Activated naive CD8-positive, alpha-beta T cell treated with anti-CD3 and anti-CD28 coated beads, Interleukin-2, amount 50 U/mL, for 24 hours (primary cell): ENCODE measurements around the gene SH3RF2.
"Not testable (repeated sequence)": the region's sequence is repeated elsewhere in the genome, so short reads cannot be mapped to it uniquely, and the experiment has no call there.

Experiments used
- ATAC-seq: fragments of 150-1000 bp; cut with Tn5 transposase; one replicate; pipeline ENCODE4 v1.10.0; 2021
- DNase-seq: peaks from one replicate; pipeline ENCODE4 v3.0.0; 2021
- H3K27ac Mint-ChIP-seq: one replicate; pipeline ENCODE4 v1.8.0; 2021; ENCODE audit warnings: mild to moderate bottlenecking, mixed read lengths
- H3K27me3 Mint-ChIP-seq: one replicate; pipeline ENCODE4 v1.8.0; 2021; ENCODE audit warnings: mixed read lengths
- H3K36me3 Mint-ChIP-seq: one replicate; pipeline ENCODE4 v1.8.0; 2021; ENCODE audit warnings: low read depth, mixed read lengths
- H3K4me1 Mint-ChIP-seq: one replicate; pipeline ENCODE4 v1.8.0; 2021; ENCODE audit warnings: mixed read lengths
- H3K4me3 Mint-ChIP-seq: one replicate; pipeline ENCODE4 v1.8.0; 2021; ENCODE audit warnings: mild to moderate bottlenecking, moderate library complexity, mixed read lengths
- H3K9me3 Mint-ChIP-seq: one replicate; pipeline ENCODE4 v1.8.0; 2021; ENCODE audit warnings: mixed read lengths

The SH3RF2 gene

DNA sequence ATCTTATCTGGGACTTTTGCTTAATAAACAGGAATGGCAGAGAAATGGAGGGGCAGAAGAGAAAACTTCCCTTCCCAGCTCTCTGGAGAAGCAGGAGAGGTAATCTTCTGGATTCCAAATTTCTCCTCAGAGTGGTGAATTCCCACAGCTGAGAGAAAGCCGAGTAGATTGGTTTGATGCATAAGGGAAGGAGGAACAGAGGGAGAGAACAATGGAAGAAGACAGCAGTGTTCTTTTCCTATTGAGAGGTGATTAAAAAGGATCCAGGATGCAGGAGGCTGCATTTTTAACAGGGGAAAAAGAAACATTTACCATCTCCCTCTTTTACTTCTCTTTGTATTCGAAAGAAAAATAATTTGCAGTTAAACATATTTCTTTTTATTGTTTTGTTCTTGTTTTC lies 13.1 kb downstream of the SH3RF2 start:
- peaks cover 24% of the 10 kb centered on the region for H3K27me3 Mint-ChIP-seq

GRCh38 chr5:145951071-145951470 lies 14.7 kb downstream of the SH3RF2 start:
- Mint-ChIP-seq H3K36me3 (no peaks in the 10 kb centered on the region), H3K4me3 (no peak overlapping the region), H3K9me3 (no peaks in the 10 kb centered on the region), H3K4me1 (peaks cover 14% of the 10 kb centered on the region), H3K27ac (no peak overlapping the region), H3K27me3 (peaks cover 20% of the 10 kb centered on the region)
- ATAC-seq (no peak), DNase-seq (no peak)

More for the DNA sequence above, 13.1 kb downstream of the SH3RF2 start:
- Mint-ChIP-seq H3K4me3 (no peak overlapping the region), H3K4me1 (peaks cover 20% of the 10 kb centered on the region), H3K9me3 (no peaks in the 10 kb centered on the region), H3K27ac (no peak overlapping the region), H3K36me3 (no peaks in the 10 kb centered on the region)
- DNase-seq (no peak), ATAC-seq (no peak)

- no peaks in the 10 kb centered on the region for H3K36me3 Mint-ChIP-seq
- peaks cover 20% of the 10 kb centered on the region for H3K27me3 Mint-ChIP-seq
- H3K9me3 Mint-ChIP-seq = no peaks in the 10 kb centered on the region
- no peak overlapping the region for H3K4me3 Mint-ChIP-seq
- no peaks in the 10 kb centered on the region for H3K4me1 Mint-ChIP-seq
- DNase-seq (no peak), ATAC-seq (no peak)
- H3K27ac Mint-ChIP-seq = no peak overlapping the region
These were observed 16.8 kb downstream of the SH3RF2 start for GRCh38 chr5:145953202-145953601.

GRCh38 chr5:145954140-145954539 lies 17.8 kb downstream of the SH3RF2 start:
- not testable (repeated sequence) for H3K36me3 Mint-ChIP-seq, H3K4me1 Mint-ChIP-seq, DNase-seq, H3K9me3 Mint-ChIP-seq, H3K27ac Mint-ChIP-seq, ATAC-seq, H3K4me3 Mint-ChIP-seq
- peaks cover 17% of the 10 kb centered on the region for H3K27me3 Mint-ChIP-seq

DNA sequence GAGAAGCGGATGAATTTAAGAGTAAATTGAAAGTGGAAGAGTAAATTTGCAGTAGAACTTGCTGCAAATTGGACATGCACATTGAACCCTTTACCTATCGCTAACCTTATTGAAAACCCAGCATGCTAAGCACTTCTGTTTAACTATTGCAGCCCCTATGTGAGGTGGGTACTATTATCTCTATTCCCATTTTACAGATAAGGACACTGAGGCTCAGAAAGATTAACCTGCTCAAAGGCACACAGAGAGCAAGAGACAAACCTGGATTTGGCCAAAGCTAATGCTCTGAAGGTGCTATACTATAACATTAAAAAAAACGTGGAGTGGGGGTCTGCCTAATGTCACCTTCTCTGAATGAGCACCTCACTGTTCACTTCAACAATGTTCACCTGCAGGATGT lies 21.0 kb downstream of the SH3RF2 start:
- Mint-ChIP-seq H3K4me3 (no peak overlapping the region), H3K27ac (no peak overlapping the region), H3K27me3 (peaks cover 5% of the 10 kb centered on the region), H3K36me3 (no peaks in the 10 kb centered on the region), H3K4me1 (peaks cover 10% of the 10 kb centered on the region), H3K9me3 (no peaks in the 10 kb centered on the region)
- DNase-seq (no peak), ATAC-seq (no peak)

DNA sequence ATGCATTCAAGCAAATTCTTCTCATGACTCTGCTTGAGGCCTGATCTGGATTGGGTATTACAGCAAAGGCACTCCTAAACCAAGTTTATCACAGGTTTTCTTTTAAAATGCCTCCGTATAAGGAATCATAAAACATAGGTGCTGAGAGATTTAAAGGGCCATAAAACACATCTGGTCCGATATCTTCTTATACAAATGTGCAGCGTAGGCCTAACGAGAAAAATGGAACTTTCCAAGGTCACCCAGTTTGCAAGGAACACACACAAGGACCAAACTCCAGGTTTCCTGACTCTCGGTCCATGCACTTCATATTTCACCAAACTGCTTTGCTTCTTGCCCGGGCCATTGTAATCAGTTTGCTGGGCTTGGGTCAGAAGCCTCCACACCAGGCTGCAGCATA lies 22.1 kb downstream of the SH3RF2 start:
- Mint-ChIP-seq H3K36me3 (no peaks in the 10 kb centered on the region), H3K9me3 (no peaks in the 10 kb centered on the region), H3K4me1 (peaks cover 10% of the 10 kb centered on the region), H3K27me3 (peaks cover 5% of the 10 kb centered on the region), H3K27ac (no peak overlapping the region), H3K4me3 (no peak overlapping the region)
- ATAC-seq (no peak), DNase-seq (no peak)

DNA sequence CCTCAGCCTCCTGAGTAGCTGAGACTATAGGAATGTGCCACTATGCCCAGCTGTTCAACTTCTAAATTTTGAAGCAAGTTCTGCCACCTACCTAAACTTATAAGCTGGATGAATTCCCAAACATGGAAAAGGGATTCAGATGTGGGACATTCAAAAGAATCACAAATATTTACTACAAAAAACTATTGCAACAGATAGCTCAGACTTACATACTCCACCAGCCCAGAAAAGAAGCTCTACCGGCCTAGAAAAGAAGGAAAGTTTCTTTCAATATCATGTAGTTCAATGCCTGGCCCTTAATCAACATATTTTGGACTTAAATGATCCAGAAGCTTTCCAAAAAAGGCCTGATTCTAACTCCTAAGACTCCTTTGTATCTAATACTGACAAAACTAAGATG lies 23.8 kb downstream of the SH3RF2 start:
- Mint-ChIP-seq H3K36me3 (no peaks in the 10 kb centered on the region), H3K9me3 (no peaks in the 10 kb centered on the region), H3K27ac (no peak overlapping the region), H3K4me1 (peaks cover 10% of the 10 kb centered on the region), H3K27me3 (peaks cover 2% of the 10 kb centered on the region), H3K4me3 (no peak overlapping the region)
- ATAC-seq = no peak
- DNase-seq = no peak

- Mint-ChIP-seq H3K9me3 (no peaks in the 10 kb centered on the region), H3K4me3 (no peak overlapping the region), H3K27ac (no peak overlapping the region), H3K36me3 (no peaks in the 10 kb centered on the region), H3K27me3 (no peaks in the 10 kb centered on the region), H3K4me1 (peaks cover 10% of the 10 kb centered on the region)
- ATAC-seq = no peak
- no peak for DNase-seq
These were observed 24.6 kb downstream of the SH3RF2 start for GRCh38 chr5:145960848-145961600.

DNA sequence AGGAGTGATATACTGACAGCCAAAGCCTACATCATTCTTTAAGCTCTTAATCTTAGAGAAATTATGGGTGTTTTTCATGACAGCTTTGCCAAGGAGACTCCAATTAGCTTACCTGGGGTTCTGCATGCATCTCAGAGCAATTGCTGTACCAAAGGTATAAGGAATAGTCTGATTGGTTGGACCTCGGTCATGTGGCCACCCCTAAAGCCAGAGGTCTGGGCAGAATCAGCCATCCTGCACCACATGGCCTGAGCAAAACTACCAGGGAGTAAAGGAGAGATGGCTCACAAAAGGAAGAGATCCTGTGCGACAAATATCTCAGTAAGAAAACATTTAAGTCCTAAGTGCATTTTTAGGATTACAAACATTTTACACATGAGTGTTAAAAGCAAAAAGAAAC lies 25.6 kb downstream of the SH3RF2 start:
- Mint-ChIP-seq H3K36me3 (no peaks in the 10 kb centered on the region), H3K4me3 (no peak overlapping the region), H3K9me3 (no peaks in the 10 kb centered on the region), H3K27ac (no peak overlapping the region), H3K4me1 (peaks cover 10% of the 10 kb centered on the region), H3K27me3 (no peaks in the 10 kb centered on the region)
- no peak for ATAC-seq
- DNase-seq = no peak

DNA sequence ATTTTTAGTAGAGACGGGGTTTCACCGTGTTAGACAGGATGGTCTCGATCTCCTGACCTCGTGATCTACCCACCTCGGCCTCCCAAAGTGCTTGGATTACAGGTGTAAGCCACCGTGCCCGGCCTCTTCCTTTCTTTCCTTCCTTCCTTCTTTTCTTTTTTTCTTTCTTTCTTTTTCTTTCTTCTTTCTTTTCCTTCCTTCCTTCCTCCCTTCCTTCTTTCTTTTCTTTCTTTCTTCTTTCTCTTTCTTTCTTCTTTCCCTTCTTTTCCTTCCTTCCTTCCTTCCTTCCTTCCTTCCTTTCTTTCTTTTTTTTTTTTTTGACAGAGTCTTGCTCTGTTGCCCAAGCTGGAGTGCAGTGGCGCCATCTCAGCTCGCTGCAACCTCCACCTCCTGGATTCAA lies 27.6 kb downstream of the SH3RF2 start:
- not testable (repeated sequence) for DNase-seq, H3K4me1 Mint-ChIP-seq, H3K36me3 Mint-ChIP-seq, H3K4me3 Mint-ChIP-seq, H3K27me3 Mint-ChIP-seq, ATAC-seq, H3K9me3 Mint-ChIP-seq, H3K27ac Mint-ChIP-seq

- H3K27ac Mint-ChIP-seq = no peak overlapping the region
- peaks cover 5% of the 10 kb centered on the region for H3K27me3 Mint-ChIP-seq
- no peaks in the 10 kb centered on the region for H3K36me3 Mint-ChIP-seq
- no peaks in the 10 kb centered on the region for H3K9me3 Mint-ChIP-seq
- no peak for DNase-seq
- H3K4me3 Mint-ChIP-seq = no peak overlapping the region
- no peak for ATAC-seq
- peaks cover 6% of the 10 kb centered on the region for H3K4me1 Mint-ChIP-seq
These were observed 29.4 kb downstream of the SH3RF2 start for GRCh38 chr5:145965804-145966203.

DNA sequence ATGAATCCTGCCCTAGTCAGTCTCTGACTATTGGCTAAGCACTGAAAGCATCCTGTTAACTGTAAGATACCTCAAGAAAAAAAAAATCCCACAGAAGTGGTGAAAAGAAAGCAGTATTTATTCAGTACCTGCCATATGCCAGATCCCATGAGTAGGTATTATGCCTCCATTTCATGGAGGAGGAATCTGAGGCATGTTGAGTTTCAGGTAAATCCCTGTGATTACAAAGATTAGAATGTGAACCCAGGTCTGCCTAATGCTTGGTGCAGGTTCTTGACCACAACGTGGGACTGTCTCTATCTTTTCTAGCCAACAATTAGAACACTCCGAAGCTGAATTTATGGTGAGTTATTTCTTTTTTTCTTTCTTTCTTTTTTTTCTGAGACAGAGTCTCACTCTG lies 30.9 kb downstream of the SH3RF2 start:
- no peak for DNase-seq
- Mint-ChIP-seq H3K27me3 (peaks cover 5% of the 10 kb centered on the region), H3K27ac (no peak overlapping the region), H3K36me3 (no peaks in the 10 kb centered on the region), H3K4me3 (no peak overlapping the region), H3K4me1 (no peaks in the 10 kb centered on the region), H3K9me3 (no peaks in the 10 kb centered on the region)
- ATAC-seq = no peak

- peaks cover 5% of the 10 kb centered on the region for H3K27me3 Mint-ChIP-seq
- H3K36me3 Mint-ChIP-seq = no peaks in the 10 kb centered on the region
- H3K4me1 Mint-ChIP-seq = no peaks in the 10 kb centered on the region
- H3K4me3 Mint-ChIP-seq = no peak overlapping the region
- no peaks in the 10 kb centered on the region for H3K9me3 Mint-ChIP-seq
- ATAC-seq (no peak), DNase-seq (no peak)
- H3K27ac Mint-ChIP-seq = no peak overlapping the region
These were observed 32.8 kb downstream of the SH3RF2 start for GRCh38 chr5:145968970-145969713.

GRCh38 chr5:145969714-145970092 lies 33.3 kb downstream of the SH3RF2 start:
- peaks cover 7% of the 10 kb centered on the region for H3K27me3 Mint-ChIP-seq
- no peak overlapping the region for H3K4me3 Mint-ChIP-seq
- no peak overlapping the region for H3K27ac Mint-ChIP-seq
- DNase-seq (no peak), ATAC-seq (no peak)
- no peaks in the 10 kb centered on the region for H3K9me3 Mint-ChIP-seq
- no peaks in the 10 kb centered on the region for H3K4me1 Mint-ChIP-seq
- no peaks in the 10 kb centered on the region for H3K36me3 Mint-ChIP-seq

DNA sequence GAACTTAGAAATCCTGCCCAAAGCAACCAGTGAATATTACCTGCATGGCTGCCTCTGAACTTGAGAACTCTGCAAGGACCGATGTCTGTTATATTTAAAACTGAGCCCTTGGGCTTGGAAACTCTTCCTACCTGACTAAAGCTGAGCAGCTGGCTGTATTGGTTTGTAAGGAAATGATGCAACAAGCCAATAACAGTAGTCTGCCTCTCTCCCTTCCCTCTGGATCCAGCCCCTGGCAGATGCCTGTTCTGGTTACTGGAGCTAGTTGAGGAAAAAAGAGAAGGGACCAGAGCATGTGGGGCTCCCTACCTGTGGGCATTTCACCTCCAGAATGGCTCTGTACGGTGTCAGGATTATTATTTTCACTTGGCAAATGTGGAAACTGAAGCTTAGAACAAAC lies 34.7 kb downstream of the SH3RF2 start:
- Mint-ChIP-seq H3K27me3 (peaks cover 7% of the 10 kb centered on the region), H3K36me3 (no peaks in the 10 kb centered on the region), H3K4me1 (no peaks in the 10 kb centered on the region), H3K9me3 (no peaks in the 10 kb centered on the region), H3K4me3 (no peak overlapping the region), H3K27ac (no peak overlapping the region)
- no peak for DNase-seq
- no peak for ATAC-seq
